Measurements from ENCODE around the gene LDLRAD3. TPM values are rescaled to one million over a fixed set of nuclear protein-coding genes. Genes with fewer than 3 reads are reported as not detected.

The LDLRAD3 gene
- total RNA-seq, 1 experiment from 2014 or later: 12.1 TPM

DNA sequence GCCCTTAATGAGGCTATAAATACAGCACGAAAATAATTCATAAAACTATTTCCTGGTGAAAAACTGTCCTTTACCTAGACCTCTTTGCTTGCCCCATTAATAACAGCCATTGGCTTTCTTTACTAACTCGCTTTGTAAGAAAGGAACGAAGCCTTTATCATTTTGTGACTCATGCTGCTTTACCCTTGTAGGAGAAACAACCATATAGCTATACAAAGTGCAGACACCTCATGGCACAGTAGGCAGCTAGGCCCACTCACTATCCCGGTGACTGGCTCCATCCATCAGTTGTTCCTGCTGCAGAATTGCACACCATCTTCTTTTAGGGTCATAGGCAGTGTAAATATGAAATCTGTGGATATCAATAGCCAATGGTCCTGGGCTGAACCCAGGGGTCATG, 85.8 kb downstream of the LDLRAD3 start:
- peaks cover 14% of the 10 kb centered on the region for H3K79me1 ChIP-seq (ENCODE audit: insufficient read depth, low read depth, low read length, poor library complexity, severe bottlenecking)
- WGBS (ENCODE audit: extremely low coverage, insufficient read length, low lambda C conversion rate): no CpG with 5 or more reads among the region's 4 CpGs
- Mint-ChIP-seq H3K4me1 (peaks cover 39 to 57% of the 10 kb centered on the region in 2 experiments), H3K36me3 (ENCODE audit: insufficient read depth in 1 of 3, low read depth in 3 of 3) (peaks cover 0 to 27% (median 15%) of the 10 kb centered on the region in 3 experiments; a peak in 4 of 7 replicates), H3K4me3 (no peak overlapping the region), H3K27ac (no peak overlapping the region), H3K9me3 (peaks cover 0 to 2% of the 10 kb centered on the region in 2 experiments; a peak in 1 of 5 replicates), H3K27me3 (ENCODE audit: low read depth) (no peaks in the 10 kb centered on the region)
- peaks cover 14% of the 10 kb centered on the region for H3K4me1 ChIP-seq (ENCODE audit: insufficient read depth, low read length)
- no peak overlapping the region for H3K27ac ChIP-seq (ENCODE audit: insufficient read length, low read depth, low read length)
- H3K56ac ChIP-seq (ENCODE audit: insufficient read length, low read depth, low read length): no peak overlapping the region
- H2BK5ac ChIP-seq (ENCODE audit: insufficient read length, low read length): no peak overlapping the region
- no peak overlapping the region for H2BK12ac ChIP-seq (ENCODE audit: insufficient read length, low read depth, low read length)
- H4K20me1 ChIP-seq (ENCODE audit: control insufficient read depth, insufficient read depth, insufficient read length): no peaks in the 10 kb centered on the region
- H3K23ac ChIP-seq (ENCODE audit: insufficient read length, low read depth, low read length): no peak overlapping the region
- H3T11ph ChIP-seq (ENCODE audit: low read length): no peak overlapping the region
- H4K91ac ChIP-seq (ENCODE audit: insufficient read length, low read depth, low read length): no peak overlapping the region
- no peaks in the 10 kb centered on the region for H3K27me3 ChIP-seq (ENCODE audit: insufficient read depth, low read length)
- H4K8ac ChIP-seq (replicated peaks; ENCODE audit: insufficient read length, low read depth, low read length): no peak overlapping the region
- no peak overlapping the region for H4K5ac ChIP-seq (ENCODE audit: insufficient read length, low read depth, low read length)
- no peak overlapping the region for H3K4me2 ChIP-seq (ENCODE audit: insufficient read depth, insufficient read length, low read length)
- no peak overlapping the region for H2BK120ac ChIP-seq (ENCODE audit: low read depth, low read length, poor library complexity, severe bottlenecking)
- no peak overlapping the region for H2AFZ ChIP-seq (ENCODE audit: low read length)
- H3K9me3 ChIP-seq (ENCODE audit: control insufficient read depth, low read depth, low read length): no peaks in the 10 kb centered on the region
- H2AK5ac ChIP-seq (ENCODE audit: insufficient read length, low read length): no peak overlapping the region
- H3K23me2 ChIP-seq (ENCODE audit: insufficient read length, low read depth, low read length, poor library complexity, severe bottlenecking): no peaks in the 10 kb centered on the region
- H3K9ac ChIP-seq (ENCODE audit: extremely low read depth, insufficient read length, low read length): no peak overlapping the region
- H3K79me2 ChIP-seq (ENCODE audit: insufficient read depth, low read length): no peaks in the 10 kb centered on the region; the same call in 1 of the 2 replicates
- H3K4ac ChIP-seq (ENCODE audit: low read depth, low read length): no peak overlapping the region
- DNase-seq: no peak
- H2BK15ac ChIP-seq (ENCODE audit: low read depth, low read length): no peak overlapping the region
- H3K14ac ChIP-seq (ENCODE audit: insufficient read depth, low read length): no peak overlapping the region
- TF ChIP-seq, protein P1, sequence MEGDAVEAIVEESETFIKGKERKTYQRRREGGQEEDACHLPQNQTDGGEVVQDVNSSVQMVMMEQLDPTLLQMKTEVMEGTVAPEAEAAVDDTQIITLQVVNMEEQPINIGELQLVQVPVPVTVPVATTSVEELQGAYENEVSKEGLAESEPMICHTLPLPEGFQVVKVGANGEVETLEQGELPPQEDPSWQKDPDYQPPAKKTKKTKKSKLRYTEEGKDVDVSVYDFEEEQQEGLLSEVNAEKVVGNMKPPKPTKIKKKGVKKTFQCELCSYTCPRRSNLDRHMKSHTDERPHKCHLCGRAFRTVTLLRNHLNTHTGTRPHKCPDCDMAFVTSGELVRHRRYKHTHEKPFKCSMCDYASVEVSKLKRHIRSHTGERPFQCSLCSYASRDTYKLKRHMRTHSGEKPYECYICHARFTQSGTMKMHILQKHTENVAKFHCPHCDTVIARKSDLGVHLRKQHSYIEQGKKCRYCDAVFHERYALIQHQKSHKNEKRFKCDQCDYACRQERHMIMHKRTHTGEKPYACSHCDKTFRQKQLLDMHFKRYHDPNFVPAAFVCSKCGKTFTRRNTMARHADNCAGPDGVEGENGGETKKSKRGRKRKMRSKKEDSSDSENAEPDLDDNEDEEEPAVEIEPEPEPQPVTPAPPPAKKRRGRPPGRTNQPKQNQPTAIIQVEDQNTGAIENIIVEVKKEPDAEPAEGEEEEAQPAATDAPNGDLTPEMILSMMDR (conservative IDR thresholded peaks at IDR 0.05): no peak
- H3K18ac ChIP-seq (ENCODE audit: insufficient read length, low read depth, low read length): no peak overlapping the region
- H2BK20ac ChIP-seq (ENCODE audit: low read depth, low read length, poor library complexity, severe bottlenecking): no peak overlapping the region
